ENCODE measurements around the gene ELAVL4.

The ELAVL4 gene

DNA sequence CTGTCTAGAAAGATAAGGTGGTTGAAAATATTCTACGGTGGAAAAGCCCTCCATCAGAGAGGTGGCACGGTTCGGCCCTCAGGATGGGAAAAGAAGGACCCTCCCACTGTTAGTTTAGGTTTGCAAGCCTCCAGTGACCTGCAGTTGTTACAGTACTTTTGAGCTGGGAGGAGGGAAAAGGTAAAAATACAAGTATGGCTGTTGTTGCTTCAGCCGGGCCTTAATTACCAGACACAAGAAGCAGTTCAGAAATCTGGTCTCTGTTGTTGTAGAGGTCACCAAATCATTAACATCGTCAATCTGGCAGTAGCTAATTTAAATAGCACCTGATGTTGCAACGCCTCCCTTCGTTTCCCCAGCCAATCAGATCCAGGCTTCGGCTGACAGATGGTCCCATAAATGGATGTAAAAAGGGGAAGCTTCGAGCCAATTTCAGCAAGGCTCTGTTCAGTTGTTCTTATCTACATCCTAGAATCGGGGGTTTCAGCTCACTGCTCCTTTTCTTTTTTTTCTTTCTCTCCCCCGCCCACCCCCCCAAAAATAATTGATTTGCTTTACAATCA is at the start of gene ELAVL4:
Gene ELAVL4, plus strand, starts transcription at position 424 of the 563 bp plus-strand sequence. CDS start 270 bp downstream, outside the sequence.
- intact Hi-C loops (cut with DNase I): no loop called here
- peak in 13 of 42 donors; percentile 10 to 52 (median 30) for DNase-seq

DNA sequence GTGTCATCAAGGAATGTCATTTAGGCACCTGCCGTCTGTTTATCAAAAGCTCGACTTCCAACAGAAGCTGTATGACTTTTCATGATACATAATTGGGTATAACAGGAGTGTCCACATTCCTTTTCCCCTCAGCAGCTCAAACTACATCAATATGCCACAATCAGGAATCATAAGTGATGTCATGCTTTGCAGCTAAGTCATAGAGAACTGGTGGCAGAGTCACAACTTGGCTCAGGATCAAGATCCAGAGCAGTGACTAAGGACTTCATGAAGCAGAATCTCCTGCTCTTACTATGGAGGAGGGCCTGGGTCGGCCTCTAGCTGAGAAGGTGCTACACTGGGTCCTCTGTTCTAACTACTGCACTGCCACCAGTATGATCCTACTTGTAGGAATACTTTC is 48.4 kb upstream of the ELAVL4 start:
- intact Hi-C loops (cut with DNase I): no loop called here
- no peak for DNase-seq

DNA sequence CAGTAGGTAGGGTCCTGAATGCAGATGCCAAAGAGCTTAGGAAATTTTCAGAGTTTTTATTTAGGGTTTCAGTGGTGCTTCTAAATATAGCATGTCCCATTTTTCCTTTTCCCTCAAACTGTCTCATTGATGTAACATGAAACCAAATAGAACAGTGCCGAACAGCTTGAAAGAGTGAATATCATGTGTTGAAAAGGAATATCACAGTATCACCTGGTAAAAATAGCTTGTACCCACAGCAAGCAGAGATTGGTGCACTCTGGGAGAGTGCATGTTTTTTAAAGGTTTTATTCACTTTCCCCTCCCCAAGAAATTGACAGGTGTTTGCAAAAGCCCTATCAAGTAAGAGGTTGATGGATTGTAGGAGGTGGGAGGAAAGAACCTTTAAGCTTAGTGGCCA is 41.9 kb upstream of the ELAVL4 start:
- no peak for DNase-seq
- intact Hi-C loops (cut with DNase I): no loop called here

DNA sequence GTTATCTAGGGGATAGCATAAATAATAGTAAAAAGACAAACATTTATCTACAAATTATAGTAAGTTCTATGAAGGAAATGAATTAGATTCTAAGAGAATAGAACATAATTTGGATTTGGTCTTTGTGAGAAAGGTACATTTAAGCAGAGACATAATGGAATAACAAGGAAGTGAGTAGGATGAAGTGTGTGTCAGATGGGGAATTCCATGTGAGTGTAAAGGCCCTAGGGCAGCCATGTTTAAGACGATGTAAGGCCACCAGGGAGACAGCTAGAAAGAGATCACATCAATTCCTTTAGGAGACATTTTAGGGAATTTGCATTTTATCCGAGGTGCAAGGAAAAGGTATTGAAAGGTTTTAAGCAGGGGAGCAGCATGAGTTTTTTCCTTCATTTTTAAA is 33.8 kb upstream of the ELAVL4 start:
- no peak for DNase-seq
- intact Hi-C loops (cut with DNase I): no loop called here

DNA sequence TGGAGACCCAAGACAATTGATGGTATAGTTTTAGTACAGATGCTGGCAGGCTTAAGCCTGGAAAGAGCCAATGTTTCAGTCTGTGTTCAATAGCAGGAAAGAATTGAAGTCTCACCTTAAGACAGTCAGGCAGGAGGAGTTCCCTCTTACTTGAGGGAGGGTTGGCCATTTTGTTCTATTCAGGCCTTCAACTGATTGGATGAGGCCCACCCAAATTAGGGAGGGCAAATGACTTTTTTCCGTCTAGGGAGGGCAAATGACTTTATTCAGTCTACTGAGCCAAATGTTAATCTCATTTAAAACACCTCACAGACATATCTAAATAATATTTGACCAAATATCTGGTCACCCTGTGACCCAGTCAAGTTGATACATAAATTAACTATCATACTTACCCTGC is 31.4 kb upstream of the ELAVL4 start:
- DNase-seq: no peak
- intact Hi-C loops (cut with DNase I): no loop called here

DNA sequence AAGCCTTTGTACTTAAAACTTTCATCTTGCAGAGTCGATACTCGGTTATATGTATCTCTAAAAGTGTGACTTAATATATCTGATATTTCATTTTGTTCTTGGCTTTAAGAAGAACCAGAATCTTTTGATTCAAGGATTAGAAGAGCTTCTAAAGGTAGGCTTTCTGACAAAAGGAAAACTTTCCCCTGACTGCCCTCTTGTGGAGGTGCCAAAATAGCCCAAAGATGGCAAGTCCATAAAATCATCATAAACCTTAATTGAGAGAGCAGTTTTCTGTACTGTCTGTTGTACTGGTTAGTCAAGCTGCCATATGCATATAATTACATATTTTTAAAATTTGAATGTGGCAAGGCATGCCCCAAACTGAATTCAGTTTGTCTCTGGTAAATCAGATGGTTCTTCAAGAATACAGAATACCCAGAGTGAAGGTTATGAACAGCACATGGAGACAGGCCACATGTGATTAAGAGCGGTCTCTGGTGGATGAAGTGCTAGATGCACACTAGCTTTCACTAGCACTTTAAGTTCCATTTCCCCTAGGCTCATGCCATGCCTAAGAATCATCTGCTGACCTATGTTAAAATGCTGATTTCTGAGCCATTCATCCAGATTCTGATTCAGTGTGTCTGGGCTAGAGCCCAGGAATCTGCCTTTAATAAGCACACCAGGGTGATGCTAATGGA is 27.7 kb upstream of the ELAVL4 start:
- DNase-seq: peak in 13 of 42 donors; percentile 10 to 45 (median 23)
- intact Hi-C loops (cut with DNase I): no loop called here

DNA sequence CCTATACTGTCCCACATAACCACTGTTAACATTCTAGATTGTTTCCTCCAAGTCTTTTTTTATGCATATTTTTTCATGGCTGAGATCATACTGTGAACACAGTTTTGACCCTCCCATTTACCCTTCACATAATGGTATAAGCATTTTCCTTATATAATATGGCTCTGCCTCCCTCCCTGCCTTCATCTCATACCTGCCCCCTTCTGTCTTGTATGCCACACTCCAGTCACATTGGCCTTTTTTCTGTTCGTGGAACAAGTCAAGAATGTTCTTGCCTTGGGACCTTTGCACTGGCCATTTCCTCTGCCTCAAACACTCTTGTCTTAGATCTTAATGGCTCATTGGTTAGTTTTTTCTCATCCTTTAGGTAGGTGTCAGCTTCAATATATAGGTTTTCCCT is 24.3 kb upstream of the ELAVL4 start:
- intact Hi-C loops (cut with DNase I): no loop called here
- DNase-seq: no peak

DNA sequence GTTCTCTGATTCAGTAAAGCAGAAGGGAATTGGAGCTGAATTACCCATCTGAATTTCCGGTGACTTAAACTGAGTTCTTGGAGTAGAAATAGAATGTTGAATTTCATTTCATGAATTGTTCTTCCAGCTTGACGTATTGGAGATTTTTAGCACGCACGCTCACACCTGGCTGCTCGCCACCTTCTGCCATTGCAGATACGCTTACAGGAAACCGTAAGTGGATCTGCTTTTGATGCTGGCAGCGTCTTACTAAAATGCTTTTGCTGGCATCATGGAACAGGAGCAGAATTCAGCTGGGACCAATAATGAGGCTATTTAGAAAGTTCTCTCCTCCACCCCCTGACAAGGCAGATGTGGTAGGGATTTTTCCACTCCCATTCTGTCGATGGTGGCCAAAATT is 17.7 kb upstream of the ELAVL4 start:
- no peak for DNase-seq
- intact Hi-C loops (cut with DNase I): no loop called here

DNA sequence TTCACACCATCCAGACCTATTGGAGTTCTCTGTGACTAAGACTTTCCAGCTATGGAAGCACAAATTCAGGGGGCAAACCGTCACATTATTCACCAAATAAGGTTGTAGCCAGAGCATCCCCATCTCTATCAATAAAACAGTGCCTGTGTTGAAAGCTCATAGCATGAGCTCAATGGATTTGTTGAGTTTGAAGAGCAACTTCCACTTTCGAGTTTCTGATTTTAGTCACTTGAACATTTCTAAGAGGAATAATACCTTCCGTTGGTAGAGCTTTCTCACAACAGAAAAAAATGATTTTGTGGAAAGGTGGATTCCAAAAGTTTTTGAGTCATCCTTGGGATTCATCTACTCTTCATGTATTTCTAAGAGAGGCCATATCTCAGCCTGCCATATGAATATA is 13.0 kb upstream of the ELAVL4 start:
- intact Hi-C loops (cut with DNase I): no loop called here
- no peak for DNase-seq

DNA sequence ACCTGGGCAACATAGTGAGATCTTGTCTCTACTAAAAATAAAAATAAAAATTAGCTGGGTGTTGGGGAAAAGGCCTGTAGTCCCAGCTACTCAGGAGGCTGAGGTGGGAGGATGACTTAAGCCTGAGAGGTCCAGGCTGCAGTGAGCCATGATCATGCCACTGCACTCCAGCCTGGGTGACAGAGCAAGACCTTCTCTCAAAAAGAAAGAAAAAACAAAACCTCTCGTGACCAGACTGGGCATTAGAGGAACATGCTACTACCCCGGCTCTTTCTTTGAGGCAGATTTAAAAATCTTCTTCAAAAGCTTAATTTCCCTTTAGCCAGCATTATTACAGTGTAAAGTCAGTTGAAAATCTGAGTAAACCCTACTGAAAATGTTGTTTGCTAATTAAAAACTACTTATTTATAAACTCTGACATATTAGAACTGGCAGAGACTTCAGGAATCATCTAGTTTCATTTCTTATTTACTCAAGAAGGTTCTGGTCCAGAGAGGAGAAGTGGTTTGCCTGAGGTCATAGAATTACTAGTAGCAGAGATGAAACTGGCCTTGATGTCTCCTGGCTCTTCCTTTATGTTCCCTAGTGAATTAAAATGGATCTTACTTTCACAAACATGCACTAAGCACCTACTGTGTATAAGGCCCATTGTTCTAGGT is 11.6 kb upstream of the ELAVL4 start:
- intact Hi-C loops (cut with DNase I): no loop called here
- no peak for DNase-seq

DNA sequence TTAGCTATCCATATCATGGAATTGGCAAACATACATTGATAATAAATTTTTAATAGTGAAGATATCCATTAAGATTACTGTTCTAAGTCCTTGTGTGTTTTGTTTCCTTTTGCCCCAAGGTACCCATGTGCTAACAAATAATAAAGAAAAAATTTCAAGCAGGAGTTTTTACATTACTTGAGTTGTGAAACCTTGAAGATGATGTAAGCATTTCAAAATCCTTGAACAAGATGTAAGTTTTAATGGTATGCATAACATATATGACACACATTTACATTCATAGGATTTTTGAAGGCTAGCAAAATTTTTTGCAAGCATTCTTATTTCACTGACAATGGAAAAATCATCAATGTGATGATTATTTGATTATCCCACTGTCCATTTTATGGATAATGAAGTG is 10.9 kb upstream of the ELAVL4 start:
- intact Hi-C loops (cut with DNase I): no loop called here
- no peak for DNase-seq

DNA sequence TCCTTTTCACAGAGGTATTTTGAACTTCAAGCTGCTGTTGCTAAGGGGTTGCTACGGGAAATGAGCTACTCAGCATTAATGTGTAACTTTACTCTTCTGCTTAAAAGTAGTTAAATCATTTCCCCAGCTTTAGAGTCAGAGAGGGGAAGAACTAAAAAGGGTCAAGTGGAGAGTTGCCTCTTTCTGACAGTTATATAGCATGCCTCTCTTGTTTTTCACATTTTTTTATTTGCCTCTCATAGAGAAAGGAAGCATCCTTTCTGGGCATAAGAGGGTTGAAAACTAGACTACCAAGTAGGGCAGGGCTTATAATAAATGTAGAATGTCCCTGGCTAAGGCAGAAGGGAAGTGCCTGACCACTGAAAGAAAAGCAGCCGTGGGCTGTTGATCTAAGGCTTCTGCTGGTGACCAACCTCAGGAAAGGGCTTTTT is 10.1 kb upstream of the ELAVL4 start:
- intact Hi-C loops (cut with DNase I): no loop called here
- DNase-seq: no peak

DNA sequence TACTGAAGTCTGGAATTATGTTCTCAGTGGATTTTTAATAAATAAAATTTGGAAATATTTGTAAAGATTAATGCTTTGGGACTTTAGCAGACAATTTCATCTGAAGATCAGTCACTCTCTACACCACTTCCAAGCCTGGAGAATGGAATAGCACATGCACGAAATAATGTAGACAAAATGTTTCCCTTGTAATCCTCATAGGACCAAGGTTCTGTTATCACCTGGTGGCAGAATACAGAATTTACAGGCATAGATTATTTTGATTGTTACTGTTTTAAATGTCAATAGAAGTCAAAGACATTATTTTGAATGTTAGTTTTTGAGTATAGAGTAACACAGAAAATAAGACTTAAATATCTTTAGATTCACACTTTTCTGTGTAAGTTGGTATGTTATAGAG is 9.1 kb upstream of the ELAVL4 start:
- intact Hi-C loops (cut with DNase I): no loop called here
- no peak for DNase-seq

DNA sequence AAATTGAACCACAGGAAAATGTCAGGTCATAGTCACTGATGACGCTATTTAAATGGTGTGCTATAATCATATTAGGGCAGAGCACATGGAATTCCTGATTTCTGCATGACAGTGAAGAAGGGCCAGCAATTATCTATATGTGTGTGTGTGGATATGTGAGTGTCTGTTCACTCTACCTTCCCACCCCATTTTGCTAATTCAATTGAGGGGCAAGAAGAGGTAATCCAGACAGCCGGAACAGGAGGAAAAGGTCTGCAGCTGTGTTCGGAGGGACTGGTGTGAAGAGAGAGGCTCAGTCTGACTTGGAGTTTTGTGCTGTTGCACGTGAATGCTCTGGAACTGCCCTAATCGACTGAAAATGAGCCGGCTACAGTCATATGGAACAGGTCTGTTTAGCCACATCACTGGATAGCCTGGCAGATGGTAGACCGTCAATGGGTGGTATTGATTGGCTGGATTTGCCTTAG is 5.1 kb upstream of the ELAVL4 start:
- intact Hi-C loops (cut with DNase I): no loop called here
- no peak for DNase-seq

DNA sequence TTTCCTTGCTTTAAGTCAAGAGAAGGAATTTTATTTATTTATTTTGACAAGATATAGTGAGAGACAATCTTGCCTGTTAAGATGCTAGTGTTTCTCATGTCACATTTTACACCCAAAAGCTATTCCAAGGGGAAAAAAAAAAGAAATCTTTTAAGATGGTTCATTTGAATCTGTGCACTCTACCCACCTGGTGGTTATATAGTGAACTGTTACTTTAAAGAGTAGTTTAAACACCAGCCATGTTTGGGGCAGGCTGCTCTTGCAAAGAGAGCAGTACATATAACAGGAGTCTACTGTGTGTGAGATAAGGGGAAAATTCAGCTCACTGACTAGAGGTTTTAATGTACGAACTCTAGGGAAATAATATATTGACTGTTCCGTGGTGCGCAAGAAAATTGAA is 3.3 kb upstream of the ELAVL4 start:
- intact Hi-C loops (cut with DNase I): no loop called here
- DNase-seq: no peak

DNA sequence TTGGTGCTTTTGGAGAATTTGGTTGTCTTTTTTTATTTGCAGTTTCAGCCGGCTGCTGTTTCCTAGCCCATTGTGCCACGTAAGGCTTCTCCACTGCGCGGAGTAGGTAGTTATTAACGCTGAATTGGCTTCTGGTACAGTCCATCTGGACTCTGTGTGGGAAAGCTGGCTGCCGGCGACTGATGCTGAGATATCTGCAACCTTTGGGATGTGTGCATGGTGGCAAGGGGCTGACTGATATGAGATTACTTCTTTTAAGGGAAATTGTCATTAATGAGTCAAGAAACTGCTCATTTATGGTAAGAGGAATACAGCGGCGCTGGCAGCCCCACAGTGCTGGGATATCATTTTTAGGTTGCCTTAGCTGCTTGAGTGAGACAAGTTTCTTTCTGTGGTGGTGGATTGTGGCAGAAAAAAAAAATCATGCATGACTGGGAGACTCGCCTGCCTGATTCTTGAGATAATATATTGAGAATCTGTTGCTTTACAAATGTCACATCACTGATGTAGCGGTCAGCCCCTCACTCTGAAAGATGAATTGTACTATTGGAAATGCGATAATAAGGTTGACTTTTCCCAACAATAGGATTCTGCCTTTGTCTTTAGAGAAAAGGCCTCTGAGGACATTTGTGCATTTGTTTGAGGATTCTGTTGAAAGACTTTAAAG is 2.5 kb upstream of the ELAVL4 start:
- intact Hi-C loops (cut with DNase I): no loop called here
- DNase-seq: no peak

DNA sequence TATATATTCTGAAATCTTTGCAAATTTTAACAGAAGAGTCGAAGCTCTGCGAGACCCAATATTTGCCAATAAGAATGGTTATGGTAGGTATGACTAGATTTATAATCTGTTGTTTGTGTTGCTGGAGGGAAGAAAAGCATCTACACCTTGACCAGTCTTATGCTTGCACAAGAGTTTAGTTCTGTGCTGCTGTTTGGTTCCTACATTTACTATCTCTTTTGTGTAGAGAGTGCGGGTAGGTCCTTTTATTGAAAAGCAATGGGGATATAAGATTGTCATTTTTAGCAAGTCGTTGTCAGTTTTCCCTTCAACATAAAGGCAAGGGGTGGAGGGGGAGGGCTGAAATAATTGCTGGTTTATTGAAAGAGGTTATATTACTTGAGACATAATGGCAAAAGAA is 396 bp downstream of the ELAVL4 start:
- intact Hi-C loops (cut with DNase I): no loop called here
- no peak for DNase-seq

DNA sequence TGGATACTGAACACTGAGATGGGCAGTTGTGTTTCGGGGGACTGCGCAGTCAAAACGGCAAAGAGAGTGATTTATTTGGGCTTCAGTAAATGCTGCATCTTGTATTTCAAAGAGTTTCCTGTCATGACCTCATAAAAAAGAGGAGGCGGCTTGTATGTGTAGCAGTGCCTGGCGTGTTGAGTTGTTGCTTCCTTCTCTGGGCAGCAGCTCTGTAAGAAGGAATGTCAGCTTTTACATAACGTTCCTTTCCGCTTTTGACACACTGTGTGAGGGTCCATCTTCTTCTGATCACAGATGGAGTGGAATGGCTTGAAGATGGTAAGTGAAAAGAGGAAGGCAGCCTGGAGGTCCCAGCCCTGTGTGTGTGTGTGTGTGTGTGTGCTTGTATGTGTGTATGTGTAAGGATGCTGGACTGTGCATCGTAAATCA is 941 bp downstream of the ELAVL4 start:
- DNase-seq: peak in 5 of 42 donors; percentile 11 to 28 (median 19)
- intact Hi-C loops (cut with DNase I): no loop called here

DNA sequence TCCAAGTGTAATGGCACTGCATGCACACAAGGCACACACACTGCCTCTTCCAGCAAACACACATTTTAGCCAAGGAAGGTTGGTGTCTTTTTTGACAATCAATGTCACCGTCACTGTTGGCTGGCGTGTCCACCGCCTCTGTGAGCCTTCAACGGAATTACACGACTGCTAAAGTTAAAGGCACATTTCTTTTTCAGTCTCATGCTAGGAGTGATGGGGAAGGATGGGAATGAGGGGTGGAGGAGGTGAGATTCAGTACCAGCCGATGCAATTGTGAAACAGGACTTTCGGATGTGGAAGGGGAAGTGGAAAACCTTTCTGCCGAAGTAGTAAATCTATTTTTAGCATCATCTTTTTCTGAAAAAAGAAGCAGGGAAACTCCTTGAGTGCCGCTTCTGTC is 1.4 kb downstream of the ELAVL4 start:
- intact Hi-C loops (cut with DNase I): no loop called here
- peak in 1 of 42 donors; percentile 11 for DNase-seq

DNA sequence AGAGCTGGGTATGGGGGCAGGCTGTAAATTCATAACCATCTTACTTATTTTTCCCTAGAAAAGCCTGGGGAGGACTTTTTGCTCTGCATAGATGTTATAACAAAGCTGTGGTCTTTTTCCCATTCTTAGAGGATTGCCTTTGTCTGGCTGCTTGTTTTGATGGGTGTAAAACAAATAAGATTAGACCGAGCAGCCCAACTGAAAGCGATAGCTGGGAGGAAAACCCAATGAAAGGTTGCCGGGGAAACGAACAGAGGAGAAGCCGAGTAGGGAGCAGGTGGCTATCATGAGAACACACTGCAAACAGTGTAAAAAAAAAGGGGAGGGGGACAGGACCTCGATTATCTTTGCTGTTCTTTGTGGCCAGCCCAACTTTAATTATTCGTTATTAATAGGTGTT is 1.9 kb downstream of the ELAVL4 start:
- DNase-seq: peak in 8 of 42 donors; percentile 13 to 46 (median 26)
- intact Hi-C loops (cut with DNase I): no loop called here

Data from head of caudate nucleus (tissue), 42 donors.